ENCODE measurements around the gene EVC2.

EVC2 gene, protein sequence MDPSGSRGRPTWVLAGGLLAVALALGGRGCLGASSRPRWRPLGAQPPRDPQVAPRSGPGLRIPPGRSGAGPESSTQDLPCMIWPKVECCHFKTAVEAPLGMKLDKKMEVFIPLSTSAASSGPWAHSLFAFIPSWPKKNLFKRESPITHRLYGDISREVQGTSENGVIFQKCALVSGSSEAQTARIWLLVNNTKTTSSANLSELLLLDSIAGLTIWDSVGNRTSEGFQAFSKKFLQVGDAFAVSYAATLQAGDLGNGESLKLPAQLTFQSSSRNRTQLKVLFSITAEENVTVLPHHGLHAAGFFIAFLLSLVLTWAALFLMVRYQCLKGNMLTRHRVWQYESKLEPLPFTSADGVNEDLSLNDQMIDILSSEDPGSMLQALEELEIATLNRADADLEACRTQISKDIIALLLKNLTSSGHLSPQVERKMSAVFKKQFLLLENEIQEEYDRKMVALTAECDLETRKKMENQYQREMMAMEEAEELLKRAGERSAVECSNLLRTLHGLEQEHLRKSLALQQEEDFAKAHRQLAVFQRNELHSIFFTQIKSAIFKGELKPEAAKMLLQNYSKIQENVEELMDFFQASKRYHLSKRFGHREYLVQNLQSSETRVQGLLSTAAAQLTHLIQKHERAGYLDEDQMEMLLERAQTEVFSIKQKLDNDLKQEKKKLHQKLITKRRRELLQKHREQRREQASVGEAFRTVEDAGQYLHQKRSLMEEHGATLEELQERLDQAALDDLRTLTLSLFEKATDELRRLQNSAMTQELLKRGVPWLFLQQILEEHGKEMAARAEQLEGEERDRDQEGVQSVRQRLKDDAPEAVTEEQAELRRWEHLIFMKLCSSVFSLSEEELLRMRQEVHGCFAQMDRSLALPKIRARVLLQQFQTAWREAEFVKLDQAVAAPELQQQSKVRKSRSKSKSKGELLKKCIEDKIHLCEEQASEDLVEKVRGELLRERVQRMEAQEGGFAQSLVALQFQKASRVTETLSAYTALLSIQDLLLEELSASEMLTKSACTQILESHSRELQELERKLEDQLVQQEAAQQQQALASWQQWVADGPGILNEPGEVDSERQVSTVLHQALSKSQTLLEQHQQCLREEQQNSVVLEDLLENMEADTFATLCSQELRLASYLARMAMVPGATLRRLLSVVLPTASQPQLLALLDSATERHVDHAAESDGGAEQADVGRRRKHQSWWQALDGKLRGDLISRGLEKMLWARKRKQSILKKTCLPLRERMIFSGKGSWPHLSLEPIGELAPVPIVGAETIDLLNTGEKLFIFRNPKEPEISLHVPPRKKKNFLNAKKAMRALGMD

DNA sequence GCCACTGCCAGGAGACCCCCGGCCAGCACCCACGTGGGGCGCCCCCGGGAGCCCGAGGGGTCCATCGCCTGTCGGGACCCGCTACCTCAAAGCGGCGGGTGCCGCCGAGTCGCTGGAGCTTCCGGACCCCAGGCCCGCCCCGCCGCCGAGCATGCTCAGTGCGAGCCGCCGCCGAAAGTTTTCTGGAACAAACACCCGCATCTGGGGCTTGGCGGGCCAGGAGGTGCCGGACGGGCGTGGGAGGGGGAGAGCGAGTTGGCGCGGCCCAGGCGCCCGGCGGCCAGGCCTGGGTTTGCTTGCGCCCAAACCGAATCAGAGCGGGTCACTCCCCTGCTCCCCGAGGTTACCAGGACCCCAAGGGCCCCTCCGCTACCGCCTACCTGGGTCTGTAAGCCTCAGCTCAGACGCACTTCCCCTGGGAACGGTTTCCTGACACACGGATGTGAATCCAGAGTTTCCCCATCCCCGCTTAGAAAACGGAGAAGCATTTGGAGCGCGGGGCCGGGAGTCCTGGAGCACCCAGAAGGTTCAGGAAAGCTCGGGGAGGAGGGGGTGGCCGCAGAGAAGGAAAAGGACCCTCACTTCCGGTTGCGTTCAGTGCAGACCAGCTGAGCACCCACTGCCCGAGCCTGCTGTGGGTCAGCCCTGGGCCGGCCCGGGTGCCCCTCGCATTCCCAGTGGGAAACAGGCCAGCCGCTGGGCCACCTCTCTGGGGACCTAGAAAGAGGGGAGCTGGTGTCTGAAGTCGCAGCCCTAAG is at the start of gene EVC2:
EVC2 (minus strand) TSS at position 111 of the 758 bp plus-strand sequence; CDS start at position 65, 46 bp downstream.
- TF ChIP-seq, protein P1, sequence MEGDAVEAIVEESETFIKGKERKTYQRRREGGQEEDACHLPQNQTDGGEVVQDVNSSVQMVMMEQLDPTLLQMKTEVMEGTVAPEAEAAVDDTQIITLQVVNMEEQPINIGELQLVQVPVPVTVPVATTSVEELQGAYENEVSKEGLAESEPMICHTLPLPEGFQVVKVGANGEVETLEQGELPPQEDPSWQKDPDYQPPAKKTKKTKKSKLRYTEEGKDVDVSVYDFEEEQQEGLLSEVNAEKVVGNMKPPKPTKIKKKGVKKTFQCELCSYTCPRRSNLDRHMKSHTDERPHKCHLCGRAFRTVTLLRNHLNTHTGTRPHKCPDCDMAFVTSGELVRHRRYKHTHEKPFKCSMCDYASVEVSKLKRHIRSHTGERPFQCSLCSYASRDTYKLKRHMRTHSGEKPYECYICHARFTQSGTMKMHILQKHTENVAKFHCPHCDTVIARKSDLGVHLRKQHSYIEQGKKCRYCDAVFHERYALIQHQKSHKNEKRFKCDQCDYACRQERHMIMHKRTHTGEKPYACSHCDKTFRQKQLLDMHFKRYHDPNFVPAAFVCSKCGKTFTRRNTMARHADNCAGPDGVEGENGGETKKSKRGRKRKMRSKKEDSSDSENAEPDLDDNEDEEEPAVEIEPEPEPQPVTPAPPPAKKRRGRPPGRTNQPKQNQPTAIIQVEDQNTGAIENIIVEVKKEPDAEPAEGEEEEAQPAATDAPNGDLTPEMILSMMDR (IDR thresholded peaks at IDR 0.05; ENCODE audit: low read length, missing control alignments): no peak
- DNase-seq (ENCODE audit: low read depth): peak; percentile 66
- peak within 1 kb of the TSS; percentile 74 for H3K4me3 ChIP-seq (replicated peaks; ENCODE audit: low read depth, low read length)

DNA sequence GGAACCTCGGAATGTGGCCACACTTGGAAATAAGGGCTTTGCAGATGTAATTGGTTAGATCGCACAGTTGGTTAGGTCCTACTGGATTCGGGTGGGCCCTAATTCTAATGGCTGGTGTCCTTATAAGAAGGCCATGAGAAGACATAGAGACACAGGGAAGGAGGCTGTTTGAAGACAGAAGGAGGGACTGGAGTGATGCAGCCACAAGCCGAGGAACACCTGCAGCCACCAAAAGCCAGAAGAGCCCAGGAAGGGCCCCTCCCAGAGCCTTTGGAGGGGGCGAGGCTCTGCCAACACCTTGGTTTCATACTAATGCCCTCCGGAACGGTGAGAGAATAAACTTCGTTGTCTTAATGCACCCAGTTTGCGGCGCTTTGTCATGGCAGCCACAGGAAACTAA is 49.6 kb upstream of the EVC2 start:
- no peak overlapping the region for H3K4me3 ChIP-seq (replicated peaks; ENCODE audit: low read depth, low read length)
- DNase-seq (ENCODE audit: low read depth): no peak
- TF ChIP-seq, protein P1 (IDR thresholded peaks at IDR 0.05; ENCODE audit: low read length, missing control alignments): no peak

DNA sequence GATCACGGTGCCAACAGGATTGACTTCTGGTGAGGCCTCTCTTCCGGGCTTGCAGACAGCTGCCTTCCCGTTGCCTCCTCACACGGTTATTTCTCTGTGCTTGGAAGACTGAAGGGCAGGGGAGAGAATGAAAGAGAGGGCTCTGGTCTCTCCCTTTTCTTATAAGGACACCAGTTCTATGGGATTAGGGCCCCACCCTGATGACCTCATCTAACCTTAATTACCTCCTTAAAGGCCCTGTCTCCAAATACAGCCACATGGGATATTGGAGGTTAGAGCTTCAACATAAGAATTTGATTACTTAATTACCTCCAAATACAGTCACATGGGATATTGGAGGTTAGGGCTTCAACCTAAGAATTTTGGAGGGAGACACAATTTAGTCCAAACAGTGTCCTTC is 49.2 kb upstream of the EVC2 start:
- DNase-seq (ENCODE audit: low read depth): no peak
- TF ChIP-seq, protein P1 (IDR thresholded peaks at IDR 0.05; ENCODE audit: low read length, missing control alignments): no peak
- H3K4me3 ChIP-seq (replicated peaks; ENCODE audit: low read depth, low read length): no peak overlapping the region

DNA sequence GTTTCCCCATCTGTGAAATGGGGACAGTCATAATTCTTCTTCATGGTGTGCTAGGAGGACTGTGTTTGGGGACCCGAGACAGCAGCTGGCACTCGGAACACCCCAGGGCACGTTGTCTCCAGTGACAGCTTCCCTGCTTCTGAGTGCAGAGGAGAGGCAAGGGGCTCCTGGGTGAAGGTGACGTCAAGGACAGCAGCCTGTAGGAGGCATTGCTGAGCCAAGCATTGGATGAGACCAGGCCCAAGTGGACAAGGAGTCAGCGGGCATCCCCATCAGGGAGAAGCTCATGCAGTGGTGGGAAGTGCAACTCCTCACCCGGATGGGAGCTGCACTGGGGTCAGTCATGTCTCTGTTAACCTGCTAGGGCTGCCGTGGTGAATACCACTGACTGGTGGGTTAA is 48.7 kb upstream of the EVC2 start:
- TF ChIP-seq, protein P1 (IDR thresholded peaks at IDR 0.05; ENCODE audit: low read length, missing control alignments): no peak
- no peak for DNase-seq (ENCODE audit: low read depth)
- H3K4me3 ChIP-seq (replicated peaks; ENCODE audit: low read depth, low read length): no peak overlapping the region

DNA sequence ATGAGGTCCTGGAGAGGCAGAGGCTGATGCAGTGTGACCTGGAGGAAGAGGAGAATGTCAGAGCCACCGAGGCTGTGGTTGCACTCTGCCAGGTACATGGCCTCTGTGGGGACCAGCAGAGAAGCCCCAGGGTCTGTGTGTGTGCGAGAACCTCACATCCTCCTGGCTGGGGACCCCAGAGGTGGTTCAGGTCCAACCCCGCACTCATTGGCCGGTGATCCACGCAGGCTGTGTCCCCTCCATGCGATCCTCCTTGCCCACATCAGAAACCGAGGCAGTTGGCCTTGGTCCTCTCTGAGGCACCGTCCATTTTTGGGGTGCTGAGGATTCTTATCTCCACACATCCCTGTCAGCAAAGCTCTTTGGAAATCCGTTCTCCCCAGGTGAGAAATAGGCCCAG is 47.9 kb upstream of the EVC2 start:
- TF ChIP-seq, protein P1 (IDR thresholded peaks at IDR 0.05; ENCODE audit: low read length, missing control alignments): no peak
- H3K4me3 ChIP-seq (replicated peaks; ENCODE audit: low read depth, low read length): no peak overlapping the region
- no peak for DNase-seq (ENCODE audit: low read depth)

DNA sequence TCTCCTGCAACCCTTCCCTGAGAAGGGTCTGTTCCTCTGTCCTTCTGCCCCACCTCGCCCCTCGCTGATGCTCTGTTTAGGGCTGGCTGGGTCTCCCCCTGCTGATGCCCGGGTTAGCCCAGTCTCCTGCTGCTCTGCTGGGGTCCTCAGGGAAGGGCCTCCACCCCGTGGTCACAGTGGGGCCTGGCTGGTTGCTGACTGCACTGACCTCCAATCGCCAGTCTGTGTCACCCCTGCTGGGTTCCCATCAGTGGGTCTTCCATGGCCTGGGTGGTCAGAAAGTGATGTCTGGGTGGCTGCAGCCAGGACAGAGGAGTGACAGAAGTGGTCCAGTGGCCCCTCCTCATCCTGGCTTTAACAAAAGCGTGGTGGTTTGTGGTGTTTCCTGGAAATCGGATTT is 47.3 kb upstream of the EVC2 start:
- TF ChIP-seq, protein P1 (IDR thresholded peaks at IDR 0.05; ENCODE audit: low read length, missing control alignments): no peak
- DNase-seq (ENCODE audit: low read depth): no peak
- H3K4me3 ChIP-seq (replicated peaks; ENCODE audit: low read depth, low read length): no peak overlapping the region

All from fibroblast of pulmonary artery (primary cell).